PC-3 (cell line): ENCODE data around the gene CCDC78.

ENCODE experiments used
- EZH2phosphoT487 ChIP-seq: fragments of 300-600 bp; sonication (generic); IDR thresholded peaks from 2 replicates; pipeline ENCODE4 v1.6.1; 2018; ENCODE audit warnings: mild to moderate bottlenecking, antibody characterized with exemption, low read length, borderline replicate concordance
- TF ChIP-seq, protein P1 (sequence below): fragments of 300-600 bp; sonication (generic); conservative IDR thresholded peaks from 2 replicates; pipeline ENCODE4 v1.5.1; 2017; ENCODE audit warnings: antibody characterized with exemption, low read depth, mild to moderate bottlenecking, low read length

DNA sequence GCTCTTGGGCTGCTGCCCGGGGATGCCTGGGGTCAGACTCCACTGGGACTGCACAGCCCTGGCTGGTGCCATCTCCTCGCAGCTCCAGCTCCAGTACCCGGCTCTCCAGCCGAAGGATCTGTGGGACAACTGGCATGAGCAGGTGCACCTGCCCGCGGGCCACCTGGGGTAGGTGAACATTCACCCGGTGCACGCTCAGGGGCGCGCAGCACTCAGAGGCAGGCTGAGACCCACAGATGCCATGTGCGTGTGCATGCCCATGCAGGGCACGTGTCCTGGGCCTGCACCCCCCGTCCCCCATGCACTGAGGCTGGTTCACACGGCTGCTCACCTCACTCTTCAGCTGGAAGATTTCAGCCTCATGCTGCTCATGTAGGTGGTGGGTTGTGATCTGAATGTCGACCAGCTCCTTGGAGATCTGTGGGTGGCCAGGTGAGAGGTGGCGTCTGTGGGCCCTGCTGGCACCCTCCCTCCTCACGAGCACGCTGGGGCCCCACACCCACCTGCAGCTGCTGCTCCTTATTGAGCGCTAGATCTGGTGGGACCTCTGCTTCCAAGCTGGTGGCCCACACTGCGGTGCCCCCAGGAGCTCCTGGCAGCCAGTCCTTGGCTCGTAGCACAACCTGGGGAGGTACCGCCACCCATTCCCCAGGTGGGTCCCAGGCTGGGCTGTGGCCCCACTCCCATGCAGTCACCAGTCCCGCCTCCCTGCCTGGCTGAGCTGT is 618 bp downstream of the CCDC78 start:
- TF ChIP-seq, protein P1, sequence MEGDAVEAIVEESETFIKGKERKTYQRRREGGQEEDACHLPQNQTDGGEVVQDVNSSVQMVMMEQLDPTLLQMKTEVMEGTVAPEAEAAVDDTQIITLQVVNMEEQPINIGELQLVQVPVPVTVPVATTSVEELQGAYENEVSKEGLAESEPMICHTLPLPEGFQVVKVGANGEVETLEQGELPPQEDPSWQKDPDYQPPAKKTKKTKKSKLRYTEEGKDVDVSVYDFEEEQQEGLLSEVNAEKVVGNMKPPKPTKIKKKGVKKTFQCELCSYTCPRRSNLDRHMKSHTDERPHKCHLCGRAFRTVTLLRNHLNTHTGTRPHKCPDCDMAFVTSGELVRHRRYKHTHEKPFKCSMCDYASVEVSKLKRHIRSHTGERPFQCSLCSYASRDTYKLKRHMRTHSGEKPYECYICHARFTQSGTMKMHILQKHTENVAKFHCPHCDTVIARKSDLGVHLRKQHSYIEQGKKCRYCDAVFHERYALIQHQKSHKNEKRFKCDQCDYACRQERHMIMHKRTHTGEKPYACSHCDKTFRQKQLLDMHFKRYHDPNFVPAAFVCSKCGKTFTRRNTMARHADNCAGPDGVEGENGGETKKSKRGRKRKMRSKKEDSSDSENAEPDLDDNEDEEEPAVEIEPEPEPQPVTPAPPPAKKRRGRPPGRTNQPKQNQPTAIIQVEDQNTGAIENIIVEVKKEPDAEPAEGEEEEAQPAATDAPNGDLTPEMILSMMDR, result no peak
- TF ChIP-seq EZH2phosphoT487, result no peak
